K562 (cell line): ENCODE data around the gene CERS1.

Source experiments
- STAT5A ChIP-seq: IDR thresholded peaks from 2 replicates; pipeline ENCODE4 v1.6.1; 2012; ENCODE audit warnings: low read length, inconsistent platforms, borderline replicate concordance
- ZNF124 ChIP-seq: sonication (generic); formaldehyde crosslinking; IDR thresholded peaks from 2 replicates; pipeline ENCODE4 v1.8.1; 2022; ENCODE audit warnings: missing genetic modification reagents
- ZNF24 ChIP-seq: fragments of 450-650 bp; IDR thresholded peaks from 2 replicates; pipeline ENCODE4 v1.6.1; 2016
- ZNF318 ChIP-seq, 2 experiments: fragments of 450-650 bp; IDR thresholded peaks; 2 replicates each; pipeline ENCODE4 v1.6.1; 2016; ENCODE audit warnings: mild to moderate bottlenecking in 2 of 2, borderline replicate concordance in 1 of 2, low read depth in 1 of 2, moderate library complexity in 1 of 2
- ZNF354B ChIP-seq: fragments of 250-450 bp; sonication (Bioruptor Pico); IDR thresholded peaks from 2 replicates; pipeline ENCODE4 v1.4.0; 2020

- no peak for TF ChIP-seq STAT5A
- no peak for TF ChIP-seq ZNF24
- TF ChIP-seq ZNF318 (IDR thresholded peaks at IDR 0.05; ENCODE audit: borderline replicate concordance in 1 of 2, low read depth in 1 of 2): no peak
- TF ChIP-seq ZNF124: no peak
- TF ChIP-seq ZNF354B (CRISPR knock-in tag): no peak
Observed at GRCh38 chr19:18865106-18865972, 30.6 kb downstream of the CERS1 start.
